OCI-LY7 (cell line): ENCODE data around the gene CACNA1D.

Experiments
- CTCF ChIP-seq: fragments of 200-600 bp; sonication (generic); conservative IDR thresholded peaks from 2 replicates; pipeline ENCODE4 v1.5.1; 2014; ENCODE audit warnings: mild to moderate bottlenecking, antibody characterized with exemption, low read length, moderate library complexity, mixed read lengths
- EZH2phosphoT487 ChIP-seq: fragments of 200-600 bp; sonication (generic); IDR thresholded peaks from 2 replicates; pipeline ENCODE4 v1.6.1; 2018; ENCODE audit warnings: low read depth, borderline replicate concordance, mild to moderate bottlenecking, mixed run types, antibody characterized with exemption, low read length, moderate library complexity, mixed read lengths

GRCh38 chr3:53775834-53776251 lies 281.4 kb downstream of the CACNA1D start:
- TF ChIP-seq CTCF (no peak), EZH2phosphoT487 (no peak)
